Tibial nerve (tissue), 4 donors: Measurements from ENCODE around the gene MIEN1. TPM values are rescaled to one million over a fixed set of nuclear protein-coding genes. Genes with fewer than 3 reads are reported as not detected.
"Not testable (repeated sequence)": the region's sequence is repeated elsewhere in the genome, so short reads cannot be mapped to it uniquely, and the experiment has no call there.

Experiments
- DNase-seq, 2 donors: peaks; one replicate each; pipeline ENCODE4 v3.0.0-alpha.2; 2019; ENCODE audit warnings: low spot score in 2 of 2
- H3K27ac ChIP-seq, 4 donors: fragments of 200-600 bp; sonication (generic) in 3 of 4; one replicate each; pipeline ENCODE4 v1.5.1; 2017 to 2019; ENCODE audit warnings: mild to moderate bottlenecking in 1 of 4
- H3K27me3 ChIP-seq, 2 donors: fragments of 200-600 bp; sonication (generic) in 1 of 2; one replicate each; pipeline versions ENCODE4 v1.5.1 to v1.6.0; 2017 to 2019
- H3K36me3 ChIP-seq, 3 donors: fragments of 200-600 bp; sonication (generic); one replicate each; pipeline ENCODE4 v1.5.1; 2018 to 2019
- H3K4me1 ChIP-seq, 4 donors: fragments of 200-600 bp; sonication (generic) in 3 of 4; one replicate each; pipeline ENCODE4 v1.5.1; 2017 to 2019
- H3K4me3 ChIP-seq, 4 donors: fragments of 200-600 bp; sonication (generic) in 3 of 4; one replicate each; pipeline ENCODE4 v1.5.1; 2017 to 2019; ENCODE audit warnings: mild to moderate bottlenecking in 1 of 4, moderate library complexity in 1 of 4
- H3K9me3 ChIP-seq, 4 donors: fragments of 200-600 bp; sonication (generic) in 3 of 4; one replicate each; pipeline ENCODE4 v1.5.1; 2017 to 2019
- CTCF ChIP-seq, 5 experiments: fragments of 200-600 bp in 3 of 5; fragments of 450-650 bp in 2 of 5; sonication (generic) in 3 of 5; IDR thresholded peaks; one replicate each; pipeline ENCODE4 v1.5.1; 2016 to 2019; ENCODE audit warnings: antibody characterized with exemption in 5 of 5, mild to moderate bottlenecking in 3 of 5, moderate library complexity in 2 of 5
- EP300 ChIP-seq, 2 donors: sonication (generic); formaldehyde crosslinking; IDR thresholded peaks; one replicate each; pipeline ENCODE4 v1.6.1; 2017; ENCODE audit warnings: antibody characterized with exemption in 2 of 2, mild to moderate bottlenecking in 1 of 2
- POLR2A ChIP-seq, 2 donors: fragments of 450-650 bp; IDR thresholded peaks; one replicate each; pipeline ENCODE4 v1.6.1; 2017; ENCODE audit warnings: antibody characterized with exemption in 2 of 2, mild to moderate bottlenecking in 2 of 2, moderate library complexity in 2 of 2
- WGBS, 2 donors: methylation state at CpG; one replicate each; pipeline ENCODE4 v1.1.5; 2018; 5-methylcytosine and 5-hydroxymethylcytosine counted together
- total RNA-seq, 4 donors: library from RNA; depleted of rRNA; stranded (reverse); fragments of >200 nt; gene quantifications; one replicate each; pipeline ENCODE4 v1.1.0, GENCODE V29; 2016

The MIEN1 gene
- total RNA-seq, 4 donors from 2014 or later = 29.8 to 65.3 (median 43.5) TPM

DNA sequence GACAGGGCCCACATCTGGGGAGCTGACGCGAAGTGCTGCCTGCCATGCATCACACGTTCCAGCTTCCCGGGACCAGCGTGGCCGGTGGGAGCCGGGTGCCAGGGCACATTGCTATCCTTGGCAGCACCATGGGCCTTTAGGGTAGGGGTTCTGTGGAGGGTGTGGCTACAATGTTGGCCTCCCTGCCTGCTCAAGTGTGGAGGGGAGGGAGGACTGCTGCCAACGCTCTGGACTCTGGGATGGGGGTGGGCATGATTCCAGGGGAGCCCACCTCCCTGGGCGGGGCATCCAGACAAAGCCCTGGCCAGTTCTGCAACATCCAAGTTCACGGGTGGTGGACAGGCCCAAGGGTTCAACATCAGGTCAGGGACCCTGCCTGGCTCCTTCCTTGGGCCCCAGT is 21.3 kb upstream of the MIEN1 start:
- Histone ChIP-seq H3K4me3 (no peak overlapping the region), H3K27me3 (peaks cover 0 to 4% of the 10 kb centered on the region in 2 donors), H3K27ac (no peak overlapping the region), H3K4me1 (peaks cover 0 to 25% (median 7%) of the 10 kb centered on the region in 4 donors), H3K9me3 (no peaks in the 10 kb centered on the region), H3K36me3 (no peaks in the 10 kb centered on the region)
- 47 to 58% methylated on average over 4 to 10 of the region's 10 CpGs for WGBS, 2 donors
- no peak for DNase-seq
- TF ChIP-seq POLR2A (IDR thresholded peaks at IDR 0.05) (no peak), EP300 (IDR thresholded peaks at IDR 0.05) (no peak), CTCF (IDR thresholded peaks at IDR 0.05) (no peak)

DNA sequence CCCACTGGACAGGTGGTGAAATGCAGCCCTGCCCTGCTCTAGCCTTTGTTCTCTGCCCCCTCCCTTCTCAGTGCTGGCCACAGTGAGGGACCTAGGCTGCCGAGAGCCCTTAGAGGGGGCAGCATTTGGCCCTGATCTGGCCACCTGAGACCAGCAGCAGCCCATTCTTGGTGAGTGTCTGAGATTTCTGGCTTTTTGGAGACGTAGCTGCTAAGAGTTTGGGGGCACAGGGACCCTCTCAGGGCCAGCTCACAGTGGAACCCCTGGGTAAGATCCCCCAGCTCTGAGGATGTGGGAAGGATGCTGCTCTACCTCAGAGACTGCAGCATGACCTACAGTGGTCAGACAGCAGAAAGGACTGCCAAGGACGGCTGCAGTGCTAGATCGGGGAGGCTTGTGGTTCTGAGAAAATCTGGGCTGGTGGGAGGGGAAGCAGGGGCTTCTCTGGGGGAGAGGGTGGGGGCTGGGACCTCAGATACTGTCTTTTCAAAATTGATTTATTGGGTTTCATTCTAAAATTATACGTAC is 20.7 kb upstream of the MIEN1 start:
- no peak for TF ChIP-seq POLR2A (IDR thresholded peaks at IDR 0.05)
- TF ChIP-seq EP300 (IDR thresholded peaks at IDR 0.05) = no peak
- Histone ChIP-seq H3K27me3 (peaks cover 0 to 4% of the 10 kb centered on the region in 2 donors), H3K4me1 (peaks cover 0 to 25% (median 7%) of the 10 kb centered on the region in 4 donors), H3K27ac (no peak overlapping the region), H3K9me3 (no peaks in the 10 kb centered on the region), H3K36me3 (no peaks in the 10 kb centered on the region), H3K4me3 (no peak overlapping the region)
- 54 to 64% methylated on average over 4 to 5 of the region's 5 CpGs for WGBS, 2 donors
- no peak for DNase-seq

DNA sequence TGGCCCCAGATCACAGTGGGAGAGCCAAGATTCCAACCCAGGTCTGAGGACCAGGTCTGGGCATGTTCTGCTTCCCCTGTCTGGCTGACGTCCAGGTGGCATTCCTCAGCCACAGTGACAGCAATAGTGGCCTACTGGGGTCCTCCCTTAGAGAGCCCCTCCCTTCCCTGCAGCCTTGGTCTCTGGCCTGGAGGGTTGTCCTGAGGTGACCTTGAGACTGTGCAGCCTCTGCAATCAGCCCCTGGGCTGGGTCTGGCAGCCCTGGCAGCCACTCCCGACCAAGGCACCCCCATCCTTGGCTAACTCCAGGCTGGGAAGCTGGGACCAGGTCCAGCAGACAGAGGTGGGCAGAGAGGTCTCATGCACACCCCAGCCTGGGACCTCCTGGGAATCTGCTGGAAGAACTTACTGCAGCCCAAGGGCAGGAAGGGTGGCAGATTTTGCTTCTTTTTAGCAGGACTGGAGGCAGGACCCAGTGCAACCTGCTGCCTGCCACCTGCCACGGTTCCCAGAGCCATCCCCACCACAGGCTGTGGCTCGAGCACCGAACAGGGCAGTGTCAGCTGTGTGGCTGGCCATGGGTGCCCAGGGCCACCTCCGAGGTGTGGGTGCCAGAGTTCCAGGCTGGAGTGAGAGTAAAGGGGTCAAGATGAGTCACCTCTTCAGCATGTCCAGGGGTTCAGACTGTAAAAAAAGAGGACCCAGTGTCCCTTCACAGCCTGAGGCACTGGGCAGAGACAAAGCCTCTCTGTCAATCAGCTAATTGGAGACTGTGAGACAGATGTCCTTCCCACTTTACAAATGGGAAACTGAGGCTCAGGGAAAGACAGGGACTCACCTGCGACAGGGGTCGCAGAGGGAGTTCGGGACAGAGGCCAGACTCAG is 20.0 kb upstream of the MIEN1 start:
- Histone ChIP-seq H3K27me3 (peaks cover 0 to 4% of the 10 kb centered on the region in 2 donors), H3K4me1 (peaks cover 0 to 20% (median 6%) of the 10 kb centered on the region in 4 donors), H3K27ac (no peak overlapping the region), H3K4me3 (no peak overlapping the region), H3K9me3 (no peaks in the 10 kb centered on the region), H3K36me3 (no peaks in the 10 kb centered on the region)
- WGBS, 2 donors = 64 to 65% methylated on average over 5 to 9 of the region's 9 CpGs
- no peak for DNase-seq
- TF ChIP-seq CTCF (IDR thresholded peaks at IDR 0.05) (no peak), EP300 (IDR thresholded peaks at IDR 0.05) (no peak), POLR2A (IDR thresholded peaks at IDR 0.05) (no peak)

DNA sequence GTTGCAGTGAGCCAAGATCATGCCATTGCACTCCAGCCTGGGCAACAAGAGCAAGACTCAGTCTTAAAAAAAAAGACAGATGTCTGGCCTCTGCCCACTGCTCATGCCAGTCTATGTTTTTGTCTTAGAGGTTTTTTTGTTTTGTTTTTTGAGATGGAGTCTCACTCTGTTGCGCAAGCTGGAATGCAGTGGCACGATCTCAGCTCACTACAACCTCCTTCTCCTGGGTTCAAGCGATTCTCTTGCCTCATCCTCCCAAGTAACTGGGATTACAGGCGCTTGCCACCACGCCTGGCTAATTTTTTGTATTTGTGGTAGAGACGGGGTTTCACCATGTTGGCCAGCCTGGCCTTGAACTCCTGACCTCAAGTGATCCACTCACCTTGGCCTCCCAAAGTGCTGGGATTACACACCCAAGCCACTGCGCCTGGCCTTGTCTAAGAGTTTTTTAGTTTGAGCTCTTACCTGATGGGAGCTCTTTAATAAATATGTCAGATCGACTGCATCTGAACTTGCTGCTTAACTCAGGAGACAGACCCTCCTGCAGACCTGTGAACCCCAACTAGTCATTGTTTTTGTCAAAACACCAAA is 18.2 kb upstream of the MIEN1 start:
- DNase-seq, H3K36me3 ChIP-seq, H3K4me3 ChIP-seq, H3K9me3 ChIP-seq, H3K4me1 ChIP-seq, H3K27ac ChIP-seq: not testable (repeated sequence)
- 87 to 91% methylated on average over 8 of the region's 8 CpGs for WGBS, 2 donors
- peaks cover 0 to 19% of the 10 kb centered on the region in 2 donors for H3K27me3 ChIP-seq

- WGBS, 2 donors = 90 to 93% methylated on average over 4 of the region's 4 CpGs
- H3K27ac ChIP-seq = no peak overlapping the region
- H3K36me3 ChIP-seq = no peaks in the 10 kb centered on the region
- TF ChIP-seq CTCF (IDR thresholded peaks at IDR 0.05) = no peak
- TF ChIP-seq POLR2A (IDR thresholded peaks at IDR 0.05) = no peak
- H3K4me1 ChIP-seq = no peaks in the 10 kb centered on the region
- DNase-seq = no peak
- no peaks in the 10 kb centered on the region for H3K9me3 ChIP-seq
- H3K27me3 ChIP-seq = peaks cover 0 to 27% of the 10 kb centered on the region in 2 donors
- no peak overlapping the region for H3K4me3 ChIP-seq
Measured at GRCh38 chr17:39747745-39748144, 17.4 kb upstream of the MIEN1 start.

DNA sequence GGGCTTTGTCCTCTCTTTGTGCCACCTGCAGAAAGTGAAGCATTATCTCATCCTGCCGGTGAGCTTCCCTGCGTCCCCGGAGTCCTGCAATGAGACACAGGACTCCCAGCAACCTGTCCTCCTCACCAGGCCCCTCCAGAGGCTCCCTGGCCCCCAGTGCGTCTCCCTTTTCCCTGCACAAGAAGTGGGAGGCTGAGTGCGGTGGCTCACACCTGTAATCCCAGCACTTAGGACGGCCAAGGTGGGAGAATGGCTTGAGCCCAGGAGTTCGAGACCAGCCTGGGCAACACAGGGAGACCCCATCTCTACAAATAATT is 15.8 kb upstream of the MIEN1 start:
- no peaks in the 10 kb centered on the region for H3K4me1 ChIP-seq
- H3K4me3 ChIP-seq = no peak overlapping the region
- DNase-seq = no peak
- no peaks in the 10 kb centered on the region for H3K36me3 ChIP-seq
- no peaks in the 10 kb centered on the region for H3K9me3 ChIP-seq
- H3K27me3 ChIP-seq = peaks cover 0 to 39% of the 10 kb centered on the region in 2 donors
- WGBS, 2 donors = 91 to 100% methylated on average over 2 to 7 of the region's 7 CpGs
- H3K27ac ChIP-seq = no peak overlapping the region
- no peak for TF ChIP-seq CTCF (IDR thresholded peaks at IDR 0.05)
- TF ChIP-seq POLR2A (IDR thresholded peaks at IDR 0.05) = no peak
- TF ChIP-seq EP300 (IDR thresholded peaks at IDR 0.05) = no peak
